Colonic mucosa (tissue), 4 donors: ENCODE results near the gene UPK1A. TPM values are rescaled to one million over a fixed set of nuclear protein-coding genes. Genes with fewer than 3 reads are reported as not detected.
"Not testable (repeated sequence)": the region's sequence is repeated elsewhere in the genome, so short reads cannot be mapped to it uniquely, and the experiment has no call there.

Experiments used
- DNase-seq: peaks from one replicate; pipeline ENCODE4 v3.0.0-alpha.2; 2020
- H3K27ac ChIP-seq: fragments of 200-600 bp; one replicate; pipeline ENCODE4 v1.8.0; 2021
- H3K27me3 ChIP-seq: fragments of 200-600 bp; one replicate; pipeline ENCODE4 v1.8.0; 2021
- H3K36me3 ChIP-seq: fragments of 200-600 bp; one replicate; pipeline ENCODE4 v1.8.0; 2021
- H3K4me1 ChIP-seq: fragments of 200-600 bp; one replicate; pipeline ENCODE4 v1.8.0; 2021; ENCODE audit warnings: mild to moderate bottlenecking
- H3K4me3 ChIP-seq: fragments of 200-600 bp; one replicate; pipeline ENCODE4 v1.8.0; 2021
- H3K9ac ChIP-seq, 2 donors: one replicate each; pipeline ENCODE4 v1.7.0; 2013; ENCODE audit warnings: control low read depth in 2 of 2, low read depth in 2 of 2, low read length in 2 of 2
- H3K9me3 ChIP-seq: fragments of 200-600 bp; one replicate; pipeline ENCODE4 v1.8.0; 2021
- intact Hi-C: fragments of 100-400 bp; cut with DNase I; formaldehyde crosslinking; loops from one replicate; pipeline ENCODE4 v1.14.1; 2022
- total RNA-seq, 2 donors: library from RNA; stranded (reverse); fragmentation: NEBNext Ultra II Directional in 1 of 2; extraction: Animal tissue kit (Norgen Biotek cat#: 25700) in 1 of 2; gene quantifications; one replicate each; pipeline ENCODE4 v1.2.1, GENCODE V29; 2021
- TF ChIP-seq, protein P1 (sequence below): fragments of 200-600 bp; IDR thresholded peaks from one replicate; pipeline ENCODE4 v1.8.0; 2022; ENCODE audit warnings: antibody characterized with exemption, mild to moderate bottlenecking
- donor health status: healthy.
- donor health status: DM: no; HTN: no; CAD: no.
- donor health status: DM: no; HTN: no; CAD: no.

The UPK1A gene
- total RNA-seq, 2 donors from 2014 or later = not detected

DNA sequence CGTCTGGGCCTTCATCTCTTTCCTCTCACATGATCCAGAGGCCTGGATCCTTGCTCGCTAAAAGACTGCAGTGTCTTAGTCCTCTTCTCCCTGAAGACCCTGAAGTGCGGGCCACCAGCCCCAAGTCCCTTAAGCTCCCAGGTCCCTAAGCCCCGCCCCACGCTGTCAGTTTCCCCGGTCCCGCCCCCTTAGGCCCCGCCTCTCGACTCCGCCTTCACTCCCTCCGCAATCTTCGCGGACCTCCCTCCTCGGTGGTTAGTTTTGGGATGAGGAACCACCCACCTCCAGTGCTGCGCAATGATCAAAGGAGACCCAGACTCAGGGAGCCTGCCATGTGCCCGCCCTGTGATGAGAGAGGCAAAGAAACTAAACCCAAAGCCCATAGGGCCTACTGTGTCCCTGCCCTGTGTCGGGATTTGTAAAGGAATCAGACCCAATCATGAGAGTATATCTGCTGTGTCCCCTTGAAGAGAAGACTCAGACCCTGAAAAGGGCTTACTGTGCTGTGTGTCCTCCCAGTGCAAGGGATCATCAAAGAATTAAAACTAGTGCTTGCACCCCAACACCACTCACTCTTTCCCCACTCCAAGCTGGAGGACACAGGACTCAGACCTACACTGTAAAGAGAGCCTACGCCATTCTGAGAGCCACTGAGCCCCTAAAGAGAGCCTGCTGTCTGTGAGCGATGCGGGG lies 21.2 kb upstream of the UPK1A start:
- DNase-seq = peak; percentile 94
- TF ChIP-seq, protein P1, sequence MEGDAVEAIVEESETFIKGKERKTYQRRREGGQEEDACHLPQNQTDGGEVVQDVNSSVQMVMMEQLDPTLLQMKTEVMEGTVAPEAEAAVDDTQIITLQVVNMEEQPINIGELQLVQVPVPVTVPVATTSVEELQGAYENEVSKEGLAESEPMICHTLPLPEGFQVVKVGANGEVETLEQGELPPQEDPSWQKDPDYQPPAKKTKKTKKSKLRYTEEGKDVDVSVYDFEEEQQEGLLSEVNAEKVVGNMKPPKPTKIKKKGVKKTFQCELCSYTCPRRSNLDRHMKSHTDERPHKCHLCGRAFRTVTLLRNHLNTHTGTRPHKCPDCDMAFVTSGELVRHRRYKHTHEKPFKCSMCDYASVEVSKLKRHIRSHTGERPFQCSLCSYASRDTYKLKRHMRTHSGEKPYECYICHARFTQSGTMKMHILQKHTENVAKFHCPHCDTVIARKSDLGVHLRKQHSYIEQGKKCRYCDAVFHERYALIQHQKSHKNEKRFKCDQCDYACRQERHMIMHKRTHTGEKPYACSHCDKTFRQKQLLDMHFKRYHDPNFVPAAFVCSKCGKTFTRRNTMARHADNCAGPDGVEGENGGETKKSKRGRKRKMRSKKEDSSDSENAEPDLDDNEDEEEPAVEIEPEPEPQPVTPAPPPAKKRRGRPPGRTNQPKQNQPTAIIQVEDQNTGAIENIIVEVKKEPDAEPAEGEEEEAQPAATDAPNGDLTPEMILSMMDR = no peak
- H3K9ac ChIP-seq = peak overlapping the region; percentile 72 to 92

DNA sequence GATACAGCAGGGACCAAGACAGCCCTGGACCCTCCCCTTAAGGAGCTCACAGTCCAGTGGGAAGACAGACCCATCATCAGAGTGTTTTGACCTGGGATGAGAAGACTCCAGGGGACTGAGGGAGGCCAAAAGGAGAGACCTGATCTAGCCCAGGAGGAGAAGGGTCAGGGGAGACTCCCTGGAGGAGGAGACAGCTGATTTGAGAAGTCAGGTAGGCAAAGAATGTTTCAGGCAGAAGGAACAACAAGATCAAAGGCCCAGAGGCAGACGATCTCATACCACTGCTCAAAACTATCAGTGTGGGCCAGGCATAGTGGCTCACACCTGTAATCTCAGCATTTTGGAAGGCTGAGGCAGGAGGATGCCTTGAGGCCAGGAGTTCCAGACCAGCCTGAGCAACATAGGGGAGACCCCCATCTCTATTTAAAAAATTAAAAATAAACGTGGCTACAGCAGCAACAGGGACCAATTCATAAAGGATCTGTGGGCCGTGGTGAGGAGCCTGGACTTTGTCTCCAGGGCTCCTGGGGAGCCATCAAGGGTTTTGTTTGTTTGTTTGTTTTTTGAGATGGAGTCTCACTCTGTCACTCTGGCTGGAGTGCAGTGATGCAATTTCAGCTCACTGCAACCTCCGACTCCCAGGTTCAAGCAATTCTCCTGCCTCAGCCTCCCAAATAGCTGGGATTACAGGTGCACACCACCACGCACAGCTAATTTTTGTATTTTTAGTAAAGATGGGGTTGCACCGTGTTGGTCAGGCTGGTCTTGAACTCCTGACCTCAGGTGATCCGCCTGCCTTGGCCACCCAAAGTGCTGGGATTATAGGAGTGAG lies 20.4 kb upstream of the UPK1A start:
- H3K4me1 ChIP-seq = peaks cover 7% of the 10 kb centered on the region
- TF ChIP-seq, protein P1 = no peak
- intact Hi-C loops = no loop called here
- no peak for DNase-seq
- no peaks in the 10 kb centered on the region for H3K9me3 ChIP-seq
- H3K36me3 ChIP-seq = no peaks in the 10 kb centered on the region
- no peak overlapping the region for H3K27ac ChIP-seq
- no peak overlapping the region for H3K9ac ChIP-seq
- no peaks in the 10 kb centered on the region for H3K27me3 ChIP-seq
- H3K4me3 ChIP-seq = no peak overlapping the region

More for the DNA sequence above, 21.2 kb upstream of the UPK1A start:
- no peaks in the 10 kb centered on the region for H3K36me3 ChIP-seq
- H3K27ac ChIP-seq = peak overlapping the region; percentile 96
- H3K27me3 ChIP-seq = no peaks in the 10 kb centered on the region
- peaks cover 7% of the 10 kb centered on the region for H3K4me1 ChIP-seq
- H3K9me3 ChIP-seq = no peaks in the 10 kb centered on the region
- intact Hi-C loops = no loop called here
- peak overlapping the region; percentile 55 for H3K4me3 ChIP-seq

DNA sequence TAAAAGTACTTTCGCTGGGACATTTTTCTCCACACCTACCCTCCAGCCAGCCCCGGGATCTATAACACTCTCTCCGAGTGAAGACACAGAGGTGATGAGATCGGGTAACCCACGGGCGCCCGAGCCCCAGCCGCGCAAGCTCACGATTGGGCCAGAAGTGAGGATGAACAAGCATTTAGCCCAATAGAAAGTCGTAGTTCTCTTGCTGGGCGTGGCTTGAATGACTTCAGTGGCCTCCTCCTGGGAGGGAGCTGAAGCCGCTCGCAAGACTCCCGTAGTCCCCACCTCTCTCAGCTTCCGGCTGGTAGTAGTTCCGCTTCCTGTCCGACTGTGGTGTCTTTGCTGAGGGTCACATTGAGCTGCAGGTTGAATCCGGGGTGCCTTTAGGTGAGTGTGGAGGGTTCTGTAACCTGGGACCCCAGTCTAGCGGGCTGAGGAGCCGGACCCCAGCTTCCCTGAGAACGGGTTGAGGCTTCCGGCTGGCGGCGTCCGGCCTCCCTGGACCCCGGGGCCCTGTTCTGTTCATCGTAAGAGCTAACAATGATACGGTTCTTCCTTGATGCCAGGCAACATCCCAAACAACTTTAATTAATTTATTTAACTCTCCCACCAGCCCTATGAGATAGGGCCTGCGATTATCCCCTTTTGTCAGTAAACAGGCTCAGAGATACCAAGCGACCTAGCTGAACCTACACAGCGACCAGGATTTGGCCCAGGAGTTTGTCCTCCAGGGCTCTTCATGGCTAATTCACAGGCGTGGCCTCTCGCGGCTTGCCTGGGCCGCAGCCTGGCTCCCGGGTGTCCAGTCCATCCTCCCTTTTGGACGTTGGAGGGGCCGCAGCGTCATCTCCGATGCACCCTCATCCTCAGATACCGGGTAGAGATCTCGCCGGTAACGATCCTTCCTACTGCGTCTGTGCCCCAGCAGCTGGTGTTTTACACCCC lies 18.0 kb upstream of the UPK1A start, which contains the start of gene COX6B1:
Gene COX6B1, plus strand, starts transcription at position 307 of the 945 bp plus-strand sequence. CDS start 2,921 bp downstream, outside the sequence.
- Histone ChIP-seq H3K9me3 (no peaks in the 10 kb centered on the region), H3K27ac (peak within 1 kb of the TSS; percentile 81), H3K36me3 (peaks cover 5% of the 10 kb centered on the region), H3K27me3 (no peaks in the 10 kb centered on the region), H3K9ac (peak within 1 kb of the TSS; percentile 83 to 91), H3K4me1 (peaks cover 7% of the 10 kb centered on the region), H3K4me3 (peak within 1 kb of the TSS; percentile 66)
- intact Hi-C loops = no loop called here
- TF ChIP-seq, protein P1 = no peak
- peak; percentile 98 for DNase-seq

DNA sequence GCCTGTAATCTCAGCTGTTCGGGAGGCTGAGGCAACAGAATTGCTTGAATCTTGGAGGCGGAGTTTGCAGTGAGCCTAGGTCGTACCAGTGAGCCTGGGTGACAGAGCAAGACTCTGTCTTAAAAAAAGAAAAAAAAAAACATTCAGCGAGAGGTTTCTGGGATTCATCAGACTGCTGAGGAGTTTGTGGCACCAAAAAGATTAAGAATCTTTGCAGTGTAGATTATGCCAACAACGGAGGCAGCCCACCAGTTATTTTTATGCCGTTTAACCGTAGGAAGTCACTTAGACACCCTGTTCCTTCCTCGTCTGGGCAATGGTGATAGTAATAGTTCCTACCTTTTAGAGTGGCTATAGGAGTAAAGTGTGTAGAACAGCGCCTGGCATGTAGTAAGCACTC lies 15.7 kb upstream of the UPK1A start:
- Histone ChIP-seq H3K4me1 (peaks cover 7% of the 10 kb centered on the region), H3K27ac (no peak overlapping the region), H3K4me3 (no peak overlapping the region), H3K9me3 (no peaks in the 10 kb centered on the region), H3K27me3 (no peaks in the 10 kb centered on the region), H3K9ac (no peak overlapping the region), H3K36me3 (peaks cover 16% of the 10 kb centered on the region)
- DNase-seq = no peak
- intact Hi-C loops = no loop called here
- TF ChIP-seq, protein P1 = no peak

DNA sequence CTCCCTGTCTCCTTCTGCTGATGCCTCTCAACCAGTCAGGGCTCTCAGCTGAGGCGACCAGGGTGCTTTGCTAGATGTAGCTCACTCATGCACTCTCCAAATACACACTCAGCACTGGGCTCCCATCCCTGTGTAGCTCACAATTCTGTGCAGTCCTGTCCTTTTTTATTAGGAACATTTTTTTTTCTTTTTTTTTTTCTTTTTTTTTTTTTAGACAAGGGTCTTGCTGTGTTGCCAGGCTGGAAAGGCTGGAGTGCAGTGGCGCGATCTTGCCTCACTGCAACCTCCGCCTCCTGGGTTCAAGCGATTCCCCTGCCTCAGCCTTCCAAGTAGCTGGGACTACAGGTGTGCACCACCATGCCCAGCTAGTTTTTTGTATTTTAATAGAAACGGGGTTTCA lies 11.5 kb upstream of the UPK1A start:
- H3K36me3 ChIP-seq = peaks cover 35% of the 10 kb centered on the region
- DNase-seq, H3K27ac ChIP-seq, H3K4me1 ChIP-seq, H3K27me3 ChIP-seq, H3K9me3 ChIP-seq, intact Hi-C loops, H3K9ac ChIP-seq, H3K4me3 ChIP-seq: not testable (repeated sequence)
